Putamen (tissue), 1 donor: ENCODE data around the gene OAF.

Experiments
- DNase-seq: peaks from one replicate; pipeline ENCODE4 v3.0.0-alpha.2; 2016; ENCODE audit warnings: low spot score

The OAF gene

DNA sequence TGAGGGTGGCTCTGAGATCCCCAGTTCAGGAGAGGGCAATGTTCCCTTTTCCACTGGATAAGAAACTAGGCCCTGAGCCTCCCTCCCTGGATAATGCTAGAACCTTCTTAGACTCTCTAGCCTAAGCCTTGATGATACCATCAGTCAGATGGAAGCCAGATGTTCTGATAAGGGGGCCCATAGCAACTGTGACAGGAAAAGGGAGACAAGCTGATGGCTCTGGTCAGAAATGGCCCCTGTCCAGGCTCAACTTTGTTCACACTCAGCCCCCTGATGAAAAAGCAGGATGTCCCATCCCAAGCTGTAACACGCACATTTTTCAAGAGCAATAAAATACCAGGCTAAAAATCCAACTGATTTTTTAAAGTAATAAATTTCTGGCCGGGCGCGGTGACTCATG, 7.2 kb upstream of the OAF start:
- no peak for DNase-seq

DNA sequence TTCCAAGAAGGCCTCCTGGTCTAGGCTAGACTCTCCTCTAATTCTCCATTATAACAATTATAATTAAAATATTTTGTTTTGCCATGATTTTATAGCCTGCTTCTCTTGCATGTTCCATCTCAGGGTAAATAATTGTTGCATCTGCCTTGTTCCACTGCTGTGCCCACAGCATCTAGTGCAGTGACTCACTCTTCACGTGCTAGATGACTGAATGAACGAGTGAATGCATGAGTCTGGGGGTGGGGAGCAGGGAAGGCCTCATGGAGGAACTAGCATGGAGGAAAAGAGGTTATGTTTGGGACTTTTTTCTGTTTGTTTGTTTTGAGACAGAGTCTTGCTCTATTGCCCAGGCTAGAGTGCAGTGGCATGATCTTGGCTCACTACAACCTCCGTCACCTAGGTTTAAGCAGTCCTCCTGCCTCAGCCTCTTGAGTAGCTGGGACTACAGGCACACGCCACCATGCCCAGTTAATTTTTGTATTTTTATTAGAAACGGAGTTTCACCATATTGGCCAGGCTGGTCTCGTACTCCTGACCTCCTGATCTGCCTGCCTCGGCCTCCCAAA, 5.2 kb upstream of the OAF start:
- DNase-seq, result no peak

- DNase-seq, result no peak
These were observed 3.3 kb upstream of the OAF start for GRCh38 chr11:120207512-120207911.

DNA sequence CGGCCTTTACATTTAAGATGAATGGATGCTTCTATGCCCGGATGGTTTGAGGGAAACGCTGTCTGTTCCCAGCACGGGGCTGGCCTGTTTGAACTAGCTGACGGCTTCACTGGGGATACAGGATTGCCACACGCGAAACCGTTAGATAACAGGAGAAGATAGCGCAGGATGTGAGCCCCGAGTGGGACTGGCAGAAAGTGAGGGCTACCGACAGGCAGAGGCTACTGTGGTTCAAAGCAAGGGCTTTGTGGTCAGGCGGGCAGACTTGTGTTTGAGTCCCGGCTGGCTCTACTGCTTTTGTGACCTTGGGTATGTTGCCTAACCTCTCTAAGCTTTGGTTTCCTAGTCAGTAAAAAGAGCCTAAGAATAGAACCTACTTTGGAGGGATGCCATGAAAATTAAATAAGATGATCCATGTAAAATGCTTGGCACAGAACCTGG, 2.8 kb upstream of the OAF start:
- no peak for DNase-seq

- no peak for DNase-seq
These were observed 2.1 kb upstream of the OAF start for GRCh38 chr11:120208777-120209176.

DNA sequence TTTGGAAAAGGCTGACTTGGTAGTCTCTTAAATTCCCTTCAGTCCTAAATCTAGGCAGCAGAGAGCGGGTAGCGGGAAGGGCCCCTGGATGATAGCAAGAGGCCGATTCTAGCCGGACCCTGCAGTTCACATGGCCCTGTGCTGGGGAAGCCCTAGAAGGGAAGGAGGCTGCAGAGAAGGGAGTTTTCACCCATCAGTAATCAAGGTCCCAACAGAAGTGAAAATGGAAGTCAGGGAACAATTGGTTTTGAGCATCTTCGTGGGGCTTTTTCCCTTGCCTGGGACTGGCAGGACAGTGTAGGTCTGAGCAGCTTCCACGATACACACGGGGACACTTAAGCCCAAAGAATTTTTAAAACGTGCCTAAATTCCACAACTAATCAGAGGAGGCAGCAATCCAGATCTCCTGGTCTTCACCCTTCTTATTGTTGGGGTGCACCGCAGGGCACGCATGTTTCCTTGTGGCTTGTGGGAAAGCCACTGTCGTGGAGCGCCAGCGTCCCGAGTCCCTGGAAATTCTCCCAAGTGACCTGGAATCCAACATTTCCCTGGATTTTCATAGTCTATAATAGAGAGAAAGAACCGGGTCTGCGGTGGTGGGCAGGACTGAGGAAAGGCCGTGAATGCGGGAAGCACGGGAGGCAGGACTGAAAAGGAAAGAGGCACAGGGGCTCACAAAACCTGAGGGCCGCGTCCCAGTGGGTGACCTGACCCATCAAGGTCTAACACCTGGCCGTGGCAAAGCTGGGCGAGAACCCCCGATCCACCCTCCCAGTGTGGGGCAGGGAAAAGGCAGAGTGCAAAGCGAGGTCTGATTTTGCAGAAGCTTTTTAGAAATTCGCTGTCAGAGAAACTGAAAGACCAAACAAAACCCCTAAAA, 846 bp upstream of the OAF start:
- DNase-seq, result no peak

- DNase-seq, result no peak
These were observed 858 bp downstream of the OAF start for GRCh38 chr11:120211522-120212258.

DNA sequence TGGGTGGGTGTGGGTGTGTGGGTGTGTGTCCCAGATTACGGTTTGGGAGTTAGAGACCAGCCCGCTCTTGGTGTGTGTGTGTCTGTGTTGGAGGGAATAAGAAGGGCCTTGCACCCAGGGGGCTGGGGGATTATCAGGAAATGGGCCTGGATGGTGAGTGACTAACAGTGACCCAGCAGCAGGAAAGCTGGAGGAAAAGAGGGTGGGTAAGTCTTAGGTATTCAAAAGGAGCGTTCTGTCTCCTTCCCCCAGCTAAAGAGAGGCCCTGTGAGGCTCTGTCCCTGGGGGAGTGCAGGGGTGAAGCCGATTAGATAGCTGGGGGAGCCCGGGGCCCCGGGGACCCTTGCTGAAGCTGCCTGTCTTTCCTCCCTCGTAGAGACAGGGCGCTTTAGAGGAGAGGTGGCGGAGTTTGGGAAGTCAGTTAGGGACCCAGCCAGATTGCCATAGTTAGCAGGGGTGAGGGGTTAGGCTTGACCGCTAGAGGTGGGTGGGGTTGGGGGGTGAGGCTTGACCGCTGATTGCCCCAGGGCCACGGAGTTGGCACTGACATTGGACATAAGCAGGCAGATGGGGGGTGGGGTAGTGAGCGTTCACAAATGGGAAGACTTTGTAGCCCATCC, 1.5 kb downstream of the OAF start:
- no peak for DNase-seq

GRCh38 chr11:120212926-120213325, 2.1 kb downstream of the OAF start:
- no peak for DNase-seq

GRCh38 chr11:120214581-120214980, 3.7 kb downstream of the OAF start:
- no peak for DNase-seq

DNA sequence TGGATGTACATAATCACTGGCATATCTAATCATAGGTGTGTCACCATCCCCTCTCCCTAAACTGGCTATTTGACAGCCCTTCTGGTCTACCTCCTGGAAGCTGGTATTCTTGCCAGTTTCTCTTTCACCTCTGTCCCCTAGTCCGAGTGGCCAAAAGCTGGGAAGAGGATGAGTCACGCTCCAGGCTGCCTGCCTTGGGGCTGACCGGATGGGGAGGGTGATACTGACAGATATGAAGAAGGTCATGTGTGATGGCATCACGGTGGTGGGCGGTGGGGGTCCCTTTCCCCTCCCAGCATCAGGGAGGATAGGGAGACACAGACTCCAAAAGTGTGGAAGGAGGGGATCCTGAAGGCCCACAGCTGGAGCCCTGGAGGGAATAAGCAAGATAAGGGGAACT, 4.8 kb downstream of the OAF start:
- no peak for DNase-seq

DNA sequence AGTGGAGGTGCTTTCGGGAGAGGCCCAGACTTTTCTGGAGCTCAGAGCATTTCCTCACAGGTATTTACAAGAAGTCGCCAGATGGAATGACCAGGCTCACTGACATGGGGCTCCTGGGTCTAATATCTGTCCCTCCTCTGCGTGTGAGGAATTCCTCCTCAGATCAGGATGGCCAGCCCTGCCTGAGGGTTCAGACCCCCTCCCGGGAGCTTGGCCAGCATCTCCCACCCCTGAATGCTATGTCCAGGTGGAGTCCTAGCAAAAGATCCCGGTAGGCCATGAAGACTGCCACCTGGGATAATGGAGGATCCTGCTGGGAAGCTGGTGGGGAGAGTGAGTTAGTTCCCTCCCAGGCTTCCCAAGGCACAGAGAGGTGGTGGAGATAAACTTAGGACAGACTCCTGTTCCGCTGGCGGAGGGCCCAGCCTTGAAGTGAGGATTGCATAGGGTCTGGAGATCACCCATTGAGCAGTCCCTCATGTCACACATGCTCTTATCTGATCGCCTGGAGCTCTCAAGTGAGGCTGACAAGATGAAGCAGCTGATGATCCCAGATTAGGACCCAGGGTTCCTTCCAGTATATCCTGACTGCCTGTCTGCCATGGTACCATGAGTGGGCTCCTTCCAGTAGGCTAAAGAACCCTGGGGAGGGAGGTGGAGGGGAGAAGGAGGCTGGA, 5.7 kb downstream of the OAF start:
- DNase-seq, result no peak

GRCh38 chr11:120217526-120217925, 6.7 kb downstream of the OAF start:
- DNase-seq, result no peak

DNA sequence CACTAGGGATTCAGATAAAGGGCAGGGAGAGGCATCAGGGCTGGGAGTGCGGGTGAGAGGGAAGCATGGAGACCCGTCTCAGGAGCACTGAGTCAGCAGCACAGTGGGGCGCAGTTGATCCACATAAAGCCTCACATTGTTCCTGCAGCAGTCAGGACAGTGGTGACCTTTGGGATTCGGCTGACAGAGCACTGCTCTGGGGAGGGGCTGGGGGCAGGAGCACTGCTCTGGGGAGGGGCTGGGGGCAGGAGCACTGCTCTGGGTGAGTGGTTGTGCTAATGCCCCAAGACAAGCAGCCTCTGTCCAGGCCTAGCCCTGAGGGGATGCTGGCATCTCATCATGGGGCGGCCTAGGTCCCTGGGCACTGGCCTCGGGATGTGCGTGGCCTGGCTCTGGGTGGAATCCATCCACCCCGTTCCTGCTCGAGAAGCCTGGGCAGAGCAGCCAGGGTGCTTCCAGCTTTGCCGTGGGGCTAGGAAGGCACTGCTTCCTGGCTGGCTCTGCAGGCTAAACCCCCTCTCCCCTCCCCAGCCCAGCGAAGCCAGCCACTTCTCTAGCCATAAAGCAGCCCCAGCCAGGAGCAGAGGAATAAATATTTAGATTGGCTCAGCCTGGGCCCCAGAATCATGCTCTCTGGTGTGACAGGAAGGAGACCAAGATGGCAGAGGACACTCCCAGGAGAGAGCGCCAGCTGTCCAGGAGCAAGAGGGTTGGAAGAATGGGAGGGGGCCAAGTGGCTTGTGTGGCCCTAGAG, 7.3 kb downstream of the OAF start:
- DNase-seq, result peak; percentile 79

DNA sequence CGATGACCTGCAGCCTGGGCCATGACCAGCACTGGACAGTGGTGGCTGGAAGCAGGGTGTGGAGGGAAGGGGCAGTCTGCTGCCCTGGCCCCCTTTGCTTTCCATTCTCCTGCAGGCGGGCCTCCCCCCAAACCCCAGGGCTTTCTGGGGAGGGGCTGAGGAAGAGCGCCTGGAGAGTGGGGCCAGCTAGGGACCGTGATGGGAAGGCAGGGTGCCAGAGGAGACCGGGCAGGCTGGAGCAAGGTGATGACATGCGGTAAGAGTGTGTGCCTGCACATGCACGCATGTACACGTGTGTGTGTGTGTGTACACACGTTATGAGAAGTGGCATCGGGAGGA, 7.8 kb downstream of the OAF start:
- no peak for DNase-seq

DNA sequence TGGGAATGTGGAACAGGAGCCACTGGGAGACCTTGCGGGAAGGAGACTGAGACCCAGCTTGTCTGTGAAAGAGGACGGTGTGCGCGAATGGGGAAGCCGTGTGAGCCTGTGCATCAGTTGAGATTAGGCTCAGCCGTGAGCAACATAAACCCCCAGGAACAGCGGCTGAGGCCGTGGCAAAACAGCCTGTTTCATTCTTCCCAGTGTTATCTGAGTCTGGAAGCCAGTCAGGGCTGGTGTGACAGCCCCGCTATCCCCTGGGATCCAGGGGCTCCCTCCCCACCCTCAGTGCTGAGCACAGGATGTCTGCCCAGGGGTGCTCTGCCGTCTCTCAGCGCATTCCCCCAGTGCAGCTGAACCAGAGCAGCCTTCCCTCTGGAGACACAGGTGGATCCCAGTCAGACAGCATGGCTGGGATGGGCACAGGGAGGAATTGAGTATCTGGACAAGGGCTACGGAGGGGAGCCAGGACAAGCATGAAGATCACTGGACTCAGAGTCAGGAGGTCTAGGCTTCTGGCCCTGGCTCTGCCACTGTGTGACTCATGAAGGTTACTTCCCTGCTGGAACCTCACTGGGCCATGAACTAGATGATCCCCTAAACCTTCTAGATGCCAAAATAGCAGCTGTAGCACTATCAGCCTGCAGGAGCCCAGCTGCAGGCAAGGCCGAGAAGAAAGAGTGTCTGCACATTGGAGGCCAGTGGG, 8.6 kb downstream of the OAF start:
- no peak for DNase-seq

- no peak for DNase-seq
These were observed 9.3 kb downstream of the OAF start for GRCh38 chr11:120219938-120220746.

DNA sequence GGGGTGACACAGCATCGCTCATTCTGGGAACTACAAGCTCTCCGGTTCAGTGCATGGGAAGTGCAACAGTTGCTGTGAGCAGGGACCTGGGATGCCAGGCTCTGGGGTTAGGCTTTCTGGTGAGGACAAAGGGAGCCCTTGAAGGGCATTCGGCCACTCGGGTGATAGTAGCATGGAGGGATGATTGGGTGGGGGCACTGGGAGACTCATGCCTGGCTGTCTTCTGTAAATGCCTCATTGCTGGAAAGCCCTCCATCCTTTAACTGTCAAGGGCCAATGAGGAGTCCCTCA, 9.9 kb downstream of the OAF start:
- DNase-seq, result no peak

- DNase-seq, result no peak
These were observed 10.4 kb downstream of the OAF start for GRCh38 chr11:120221115-120221752.

DNA sequence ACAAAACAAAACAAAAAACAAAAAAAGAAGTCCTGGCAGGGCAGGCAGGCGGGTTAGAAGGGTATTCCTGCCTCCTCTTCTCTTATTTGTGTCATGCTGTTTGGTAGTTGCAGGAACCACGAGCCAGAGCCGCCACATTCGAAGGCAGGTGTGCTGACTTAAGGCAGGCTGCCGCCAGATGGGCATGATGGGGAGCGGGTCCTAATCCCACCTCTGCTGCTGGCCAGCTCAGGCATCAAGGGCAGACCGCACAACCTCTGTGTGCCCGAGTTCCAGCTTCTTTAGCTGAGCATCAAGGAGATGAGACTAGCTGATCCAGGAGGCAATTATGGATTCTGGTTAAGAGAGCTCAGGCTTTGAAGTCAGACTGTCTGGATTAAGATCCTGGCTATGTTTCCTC, 12.1 kb downstream of the OAF start:
- DNase-seq, result no peak
